RPMI7951 (cell line): ENCODE results near the gene XPNPEP3. TPM values are rescaled to one million over a fixed set of nuclear protein-coding genes. Genes with fewer than 3 reads are reported as not detected.

Experiments
- total RNA-seq: library from RNA; depleted of rRNA; stranded (reverse); fragments of >200 nt; shearing (Covaris generic); gene quantifications from 2 replicates; pipeline ENCODE4 v1.2.3, GENCODE V29; 2014; rRNA removed

XPNPEP3 gene
- total RNA-seq, 1 experiment from 2014 or later = 7.9 TPM

Other genes with a start within 250 kb of the XPNPEP3 start
- 14.9 and 18.9 TPM in 2 replicates for gene MRTFA, start 220.4 kb upstream of the XPNPEP3 start, total RNA-seq
- gene MCHR1, start 177.7 kb upstream of the XPNPEP3 start, total RNA-seq = not detected in 2 replicates
- gene SLC25A17, start 37.8 kb upstream of the XPNPEP3 start, total RNA-seq = 24.4 and 30.0 TPM in 2 replicates
- gene ST13, start 509 bp upstream of the XPNPEP3 start, total RNA-seq = 122 and 140 TPM in 2 replicates
- not detected in 2 replicates for gene DNAJB7, start 5.0 kb downstream of the XPNPEP3 start, total RNA-seq
- gene RBX1, start 94.2 kb downstream of the XPNPEP3 start, total RNA-seq = 134 and 180 TPM in 2 replicates
- gene EP300, start 235.4 kb downstream of the XPNPEP3 start, total RNA-seq = 24.0 and 27.3 TPM in 2 replicates